Measurements from ENCODE around the gene ICOSLG.
"Not testable (repeated sequence)": the region's sequence is repeated elsewhere in the genome, so short reads cannot be mapped to it uniquely, and the experiment has no call there.

Gene ICOSLG, protein sequence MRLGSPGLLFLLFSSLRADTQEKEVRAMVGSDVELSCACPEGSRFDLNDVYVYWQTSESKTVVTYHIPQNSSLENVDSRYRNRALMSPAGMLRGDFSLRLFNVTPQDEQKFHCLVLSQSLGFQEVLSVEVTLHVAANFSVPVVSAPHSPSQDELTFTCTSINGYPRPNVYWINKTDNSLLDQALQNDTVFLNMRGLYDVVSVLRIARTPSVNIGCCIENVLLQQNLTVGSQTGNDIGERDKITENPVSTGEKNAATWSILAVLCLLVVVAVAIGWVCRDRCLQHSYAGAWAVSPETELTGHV

DNA sequence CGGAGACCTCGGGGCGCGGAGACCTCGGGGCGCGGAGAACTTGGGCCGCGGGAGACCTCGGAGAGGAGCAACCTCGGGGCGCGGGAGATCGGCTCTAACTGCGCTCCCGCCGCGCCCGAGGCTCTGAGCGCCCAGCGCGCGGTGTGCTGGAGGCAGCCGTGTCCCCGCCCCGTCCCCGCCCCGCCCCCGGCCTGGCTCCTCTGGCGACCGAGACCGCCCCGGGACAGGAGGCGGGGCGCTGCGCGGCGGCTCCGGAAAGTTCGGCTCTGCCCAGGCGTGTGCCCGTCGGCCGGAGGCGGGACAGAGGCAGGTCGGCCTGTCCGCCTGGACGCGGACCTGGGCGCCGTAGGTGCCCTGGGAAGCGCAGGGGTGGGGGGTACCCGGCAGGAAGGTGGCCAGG, at the start of gene ICOSLG:
ICOSLG (minus strand) TSS at position 102 of the 400 bp plus-strand sequence. CDS start 126 bp downstream, outside the sequence.
- not testable (repeated sequence) for DNase-seq; H3K79me2 ChIP-seq (ENCODE audit: insufficient read depth, low read length); H3K4me1 ChIP-seq (ENCODE audit: insufficient read depth, low read length); H4K20me1 ChIP-seq (ENCODE audit: insufficient read depth, low read length); H3K36me3 ChIP-seq (ENCODE audit: insufficient read depth, low read length); H3K9ac ChIP-seq (ENCODE audit: low read depth, low read length); H3K4me3 ChIP-seq (ENCODE audit: low read depth in 1 of 2, low read length in 2 of 2); H3K27me3 ChIP-seq (ENCODE audit: insufficient read depth, low read length, poor library complexity); H3K9me3 ChIP-seq (ENCODE audit: insufficient read depth, low read length, severe bottlenecking); H2AFZ ChIP-seq (ENCODE audit: low read depth, low read length); H3K4me2 ChIP-seq (ENCODE audit: insufficient read depth, low read length); H3K27ac ChIP-seq (ENCODE audit: low read length)
- peak; percentile 55; the same call in 2 of the 3 replicates for ATAC-seq (ENCODE audit: insufficient read depth, low read depth)

DNA sequence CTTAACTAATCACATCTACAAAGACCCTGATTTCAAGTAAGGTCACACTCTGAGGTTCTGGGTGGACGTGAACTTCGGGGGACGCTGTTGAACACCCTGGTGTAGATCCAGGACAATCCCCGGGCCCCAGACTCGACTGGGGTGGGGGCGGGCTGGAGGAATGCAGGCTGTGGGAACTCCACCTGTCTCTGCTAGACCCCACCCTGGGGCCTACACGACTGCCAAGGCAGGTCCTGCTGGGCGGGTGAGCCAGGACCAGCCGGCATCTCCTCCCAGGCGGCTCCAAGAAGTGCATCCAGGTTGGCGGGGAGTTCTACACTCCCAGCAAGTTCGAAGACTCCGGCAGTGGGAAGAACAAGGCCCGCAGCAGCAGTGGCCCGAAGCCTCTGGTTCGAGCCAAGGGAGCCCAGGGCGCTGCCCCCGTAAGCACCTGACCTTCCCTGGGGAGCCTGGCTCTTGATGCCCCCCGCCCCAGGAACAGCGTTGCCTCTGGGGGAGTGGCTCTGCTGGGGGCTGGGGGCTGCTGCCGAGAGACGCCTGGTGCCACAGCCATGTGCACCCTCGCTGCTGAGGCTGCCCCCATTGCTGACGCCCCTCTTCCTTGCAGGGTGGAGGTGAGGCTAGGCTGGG, 48.8 kb upstream of the ICOSLG start:
- H3K79me2 ChIP-seq (ENCODE audit: insufficient read depth, low read length), result no peaks in the 10 kb centered on the region
- H3K36me3 ChIP-seq (ENCODE audit: insufficient read depth, low read length), result no peaks in the 10 kb centered on the region
- ATAC-seq (ENCODE audit: insufficient read depth, low read depth) (no peak), DNase-seq (no peak)
- peaks cover 4% of the 10 kb centered on the region; the same call in 1 of the 2 replicates for H4K20me1 ChIP-seq (ENCODE audit: insufficient read depth, low read length)
- no peak overlapping the region for H3K4me2 ChIP-seq (ENCODE audit: insufficient read depth, low read length)
- H3K27ac ChIP-seq (ENCODE audit: low read length), result no peak overlapping the region
- TF ChIP-seq, protein P1, sequence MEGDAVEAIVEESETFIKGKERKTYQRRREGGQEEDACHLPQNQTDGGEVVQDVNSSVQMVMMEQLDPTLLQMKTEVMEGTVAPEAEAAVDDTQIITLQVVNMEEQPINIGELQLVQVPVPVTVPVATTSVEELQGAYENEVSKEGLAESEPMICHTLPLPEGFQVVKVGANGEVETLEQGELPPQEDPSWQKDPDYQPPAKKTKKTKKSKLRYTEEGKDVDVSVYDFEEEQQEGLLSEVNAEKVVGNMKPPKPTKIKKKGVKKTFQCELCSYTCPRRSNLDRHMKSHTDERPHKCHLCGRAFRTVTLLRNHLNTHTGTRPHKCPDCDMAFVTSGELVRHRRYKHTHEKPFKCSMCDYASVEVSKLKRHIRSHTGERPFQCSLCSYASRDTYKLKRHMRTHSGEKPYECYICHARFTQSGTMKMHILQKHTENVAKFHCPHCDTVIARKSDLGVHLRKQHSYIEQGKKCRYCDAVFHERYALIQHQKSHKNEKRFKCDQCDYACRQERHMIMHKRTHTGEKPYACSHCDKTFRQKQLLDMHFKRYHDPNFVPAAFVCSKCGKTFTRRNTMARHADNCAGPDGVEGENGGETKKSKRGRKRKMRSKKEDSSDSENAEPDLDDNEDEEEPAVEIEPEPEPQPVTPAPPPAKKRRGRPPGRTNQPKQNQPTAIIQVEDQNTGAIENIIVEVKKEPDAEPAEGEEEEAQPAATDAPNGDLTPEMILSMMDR (IDR thresholded peaks at IDR 0.05; ENCODE audit: borderline replicate concordance, extremely low read depth, low read length, poor library complexity, severe bottlenecking), result no peak
- TF ChIP-seq EZH2 (IDR thresholded peaks at IDR 0.05; ENCODE audit: borderline replicate concordance, low read depth, low read length, severe bottlenecking), result no peak
- H3K27me3 ChIP-seq (ENCODE audit: insufficient read depth, low read length, poor library complexity), result no peaks in the 10 kb centered on the region
- H3K9ac ChIP-seq (ENCODE audit: low read depth, low read length), result no peak overlapping the region
- H2AFZ ChIP-seq (ENCODE audit: low read depth, low read length), result no peak overlapping the region
- no peaks in the 10 kb centered on the region for H3K9me3 ChIP-seq (ENCODE audit: insufficient read depth, low read length, severe bottlenecking)
- H3K4me3 ChIP-seq (ENCODE audit: low read depth in 1 of 2, low read length in 2 of 2), result no peak overlapping the region
- H3K4me1 ChIP-seq (ENCODE audit: insufficient read depth, low read length), result no peaks in the 10 kb centered on the region

DNA sequence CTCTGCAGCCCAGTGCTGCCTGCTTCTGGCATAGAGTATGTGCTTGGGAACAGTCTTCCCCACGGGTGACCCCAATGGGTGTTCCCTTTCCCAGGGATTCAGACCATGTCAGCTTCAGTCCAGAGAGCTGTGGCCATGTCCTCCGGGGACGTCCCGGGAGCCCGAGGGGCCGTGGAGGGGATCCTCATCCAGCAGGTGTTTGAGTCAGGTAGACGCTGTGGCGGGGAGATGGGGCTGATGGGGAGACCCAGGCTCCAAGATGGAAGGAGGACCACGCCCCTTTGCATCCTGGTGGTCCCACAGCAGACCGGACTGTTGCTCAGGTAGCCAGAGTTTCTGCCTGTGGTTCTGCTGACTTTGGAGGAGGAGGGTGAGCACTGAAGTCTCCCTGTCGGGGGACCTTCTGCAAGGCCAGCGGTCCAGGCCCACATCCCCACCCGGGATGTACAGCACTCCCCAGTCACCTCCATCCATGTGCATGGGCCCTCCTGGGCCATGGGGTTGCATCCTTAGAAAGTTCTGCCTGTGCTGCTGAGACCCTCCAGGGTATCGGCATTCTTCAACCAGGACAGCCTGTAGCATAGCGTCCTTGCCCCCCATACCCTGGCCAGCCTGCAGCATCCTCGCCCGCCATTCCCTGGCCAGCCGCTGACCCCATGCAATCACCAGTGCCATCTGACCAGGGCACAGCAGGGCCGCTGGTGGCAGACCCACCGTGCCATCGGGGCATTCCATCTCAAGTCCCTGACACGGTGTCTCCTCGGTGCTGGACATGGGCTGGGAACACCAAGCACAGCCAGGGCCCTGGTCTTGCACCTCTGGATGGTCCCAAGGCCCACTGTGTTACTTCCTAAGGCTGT, 47.7 kb upstream of the ICOSLG start:
- Histone ChIP-seq H3K4me2 (ENCODE audit: insufficient read depth, low read length) (no peak overlapping the region), H2AFZ (ENCODE audit: low read depth, low read length) (no peak overlapping the region), H4K20me1 (ENCODE audit: insufficient read depth, low read length) (peaks cover 4% of the 10 kb centered on the region; the same call in 1 of the 2 replicates), H3K27ac (ENCODE audit: low read length) (no peak overlapping the region), H3K9ac (ENCODE audit: low read depth, low read length) (no peak overlapping the region), H3K4me1 (ENCODE audit: insufficient read depth, low read length) (no peaks in the 10 kb centered on the region), H3K9me3 (ENCODE audit: insufficient read depth, low read length, severe bottlenecking) (no peaks in the 10 kb centered on the region), H3K4me3 (ENCODE audit: low read depth in 1 of 2, low read length in 2 of 2) (no peak overlapping the region), H3K36me3 (ENCODE audit: insufficient read depth, low read length) (no peaks in the 10 kb centered on the region), H3K27me3 (ENCODE audit: insufficient read depth, low read length, poor library complexity) (no peaks in the 10 kb centered on the region), H3K79me2 (ENCODE audit: insufficient read depth, low read length) (no peaks in the 10 kb centered on the region)
- DNase-seq (no peak), ATAC-seq (ENCODE audit: insufficient read depth, low read depth) (no peak)
- TF ChIP-seq, protein P1 (IDR thresholded peaks at IDR 0.05; ENCODE audit: borderline replicate concordance, extremely low read depth, low read length, poor library complexity, severe bottlenecking), result no peak

All from DND-41 (cell line).